ENCODE results near the gene TTC39A. TPM values are rescaled to one million over a fixed set of nuclear protein-coding genes. Genes with fewer than 3 reads are reported as not detected.

TTC39A gene
- total RNA-seq, 3 donors from 2014 or later (not counting 1 experiment from before 2014, with no cell fraction given): 0.38 TPM; not detected in 2

- 69% methylated on average over 15 of the region's 15 CpGs for WGBS (ENCODE audit: insufficient coverage)
- ATAC-seq (no peak), DNase-seq (no peak)
- Histone ChIP-seq H3K27me3 (ENCODE audit: control insufficient read depth, insufficient read depth, low read length) (peaks cover 24% of the 10 kb centered on the region), H3K4me1 (ENCODE audit: control insufficient read depth, insufficient read depth, low read length) (peaks cover 8% of the 10 kb centered on the region), H3K4me3 (ENCODE audit: low read length) (no peak overlapping the region), H3K36me3 (ENCODE audit: control insufficient read depth, insufficient read depth, low read length) (no peaks in the 10 kb centered on the region), H3K9me3 (ENCODE audit: control insufficient read depth, insufficient read depth, low read length) (no peaks in the 10 kb centered on the region), H3K27ac (ENCODE audit: low read length) (no peak overlapping the region)
- intact Hi-C loops (cut with micrococcal nuclease): no loop called here
- Mint-ChIP-seq H3K36me3 (no peaks in the 10 kb centered on the region), H3K4me3 (no peak overlapping the region), H3K4me1 (no peaks in the 10 kb centered on the region), H3K27ac (no peak overlapping the region), H3K27me3 (ENCODE audit: low read depth in 2 of 2) (peaks cover 30 to 44% of the 10 kb centered on the region in 2 donors), H3K9me3 (no peaks in the 10 kb centered on the region)
- TF ChIP-seq CTCF (IDR thresholded peaks at IDR 0.05): no peak
Measured at GRCh38 chr1:51345300-51345687, 14.9 kb upstream of the TTC39A start.

- no peak overlapping the region for H3K27ac ChIP-seq (ENCODE audit: low read length)
- no peaks in the 10 kb centered on the region for H3K4me1 Mint-ChIP-seq
- WGBS (ENCODE audit: insufficient coverage): 7% methylated on average over 60 of the region's 60 CpGs
- peaks cover 8% of the 10 kb centered on the region for H3K4me1 ChIP-seq (ENCODE audit: control insufficient read depth, insufficient read depth, low read length)
- H3K27ac Mint-ChIP-seq: no peak overlapping the region
- no peaks in the 10 kb centered on the region for H3K36me3 ChIP-seq (ENCODE audit: control insufficient read depth, insufficient read depth, low read length)
- TF ChIP-seq CTCF (IDR thresholded peaks at IDR 0.05): no peak
- H3K36me3 Mint-ChIP-seq: no peaks in the 10 kb centered on the region
- no peaks in the 10 kb centered on the region for H3K9me3 Mint-ChIP-seq
- no peak overlapping the region for H3K4me3 ChIP-seq (ENCODE audit: low read length)
- ATAC-seq (peak in 1 of 3 donors; percentile 48), DNase-seq (no peak)
- intact Hi-C loops (cut with micrococcal nuclease): no loop called here
- peaks cover 24% of the 10 kb centered on the region for H3K27me3 ChIP-seq (ENCODE audit: control insufficient read depth, insufficient read depth, low read length)
- H3K27me3 Mint-ChIP-seq (ENCODE audit: low read depth in 2 of 2): peaks cover 30 to 44% of the 10 kb centered on the region in 2 donors
- H3K4me3 Mint-ChIP-seq: no peak overlapping the region
- no peaks in the 10 kb centered on the region for H3K9me3 ChIP-seq (ENCODE audit: control insufficient read depth, insufficient read depth, low read length)
Measured at GRCh38 chr1:51344602-51345299, 14.4 kb upstream of the TTC39A start.

- Histone ChIP-seq H3K4me1 (ENCODE audit: control insufficient read depth, insufficient read depth, low read length) (peaks cover 8% of the 10 kb centered on the region), H3K27me3 (ENCODE audit: control insufficient read depth, insufficient read depth, low read length) (peaks cover 24% of the 10 kb centered on the region), H3K4me3 (ENCODE audit: low read length) (no peak overlapping the region), H3K9me3 (ENCODE audit: control insufficient read depth, insufficient read depth, low read length) (no peaks in the 10 kb centered on the region), H3K36me3 (ENCODE audit: control insufficient read depth, insufficient read depth, low read length) (no peaks in the 10 kb centered on the region), H3K27ac (ENCODE audit: low read length) (no peak overlapping the region)
- H3K27me3 Mint-ChIP-seq (ENCODE audit: low read depth in 2 of 2): peaks cover 30 to 44% of the 10 kb centered on the region in 2 donors
- intact Hi-C loops (cut with micrococcal nuclease): no loop called here
- TF ChIP-seq CTCF (IDR thresholded peaks at IDR 0.05): no peak
- ATAC-seq (no peak), DNase-seq (no peak)
- no peak overlapping the region for H3K4me3 Mint-ChIP-seq
- no peaks in the 10 kb centered on the region for H3K36me3 Mint-ChIP-seq
- 62% methylated on average over 7 of the region's 7 CpGs for WGBS (ENCODE audit: insufficient coverage)
- no peaks in the 10 kb centered on the region for H3K4me1 Mint-ChIP-seq
- H3K9me3 Mint-ChIP-seq: no peaks in the 10 kb centered on the region
- no peak overlapping the region for H3K27ac Mint-ChIP-seq
Measured at GRCh38 chr1:51344276-51344601, 13.9 kb upstream of the TTC39A start.

- no peak overlapping the region for H3K27ac ChIP-seq (ENCODE audit: low read length)
- intact Hi-C loops (cut with micrococcal nuclease): no loop called here
- H3K4me1 ChIP-seq (ENCODE audit: control insufficient read depth, insufficient read depth, low read length): peaks cover 8% of the 10 kb centered on the region
- Mint-ChIP-seq H3K36me3 (no peaks in the 10 kb centered on the region), H3K4me3 (no peak overlapping the region), H3K4me1 (no peaks in the 10 kb centered on the region), H3K27me3 (ENCODE audit: low read depth in 2 of 2) (peaks cover 30 to 44% of the 10 kb centered on the region in 2 donors), H3K27ac (no peak overlapping the region), H3K9me3 (no peaks in the 10 kb centered on the region)
- DNase-seq: no peak
- no peak for ATAC-seq
- H3K36me3 ChIP-seq (ENCODE audit: control insufficient read depth, insufficient read depth, low read length): no peaks in the 10 kb centered on the region
- no peaks in the 10 kb centered on the region for H3K9me3 ChIP-seq (ENCODE audit: control insufficient read depth, insufficient read depth, low read length)
- WGBS (ENCODE audit: insufficient coverage): 94% methylated on average over 3 of the region's 3 CpGs
- peaks cover 24% of the 10 kb centered on the region for H3K27me3 ChIP-seq (ENCODE audit: control insufficient read depth, insufficient read depth, low read length)
- TF ChIP-seq CTCF (IDR thresholded peaks at IDR 0.05): no peak
- no peak overlapping the region for H3K4me3 ChIP-seq (ENCODE audit: low read length)
Measured at GRCh38 chr1:51343624-51344023, 13.3 kb upstream of the TTC39A start.
